Measurements from ENCODE around the gene PANX1. TPM values are rescaled to one million over a fixed set of nuclear protein-coding genes. Genes with fewer than 3 reads are reported as not detected.

PANX1 gene
- total RNA-seq, 1 experiment from 2014 or later: 37.5 TPM

DNA sequence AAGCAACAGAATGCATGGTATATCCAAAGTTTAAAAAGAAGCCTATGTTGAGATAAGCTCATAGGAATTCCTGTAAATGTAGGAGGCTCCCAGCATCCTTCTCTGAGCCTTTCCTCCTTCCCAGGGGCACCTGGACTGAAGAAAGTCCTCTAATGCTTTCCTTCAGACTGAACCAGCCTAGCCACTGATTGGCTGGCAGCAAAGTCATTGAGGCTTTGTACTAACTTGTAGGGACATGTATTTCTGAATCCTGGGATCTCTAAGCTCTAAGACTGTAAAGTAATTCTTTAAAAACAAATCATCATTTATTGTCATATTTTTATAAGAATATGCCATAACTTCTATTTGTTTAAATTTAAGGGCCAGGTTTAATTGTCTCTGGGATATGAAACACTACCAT is 23.9 kb upstream of the PANX1 start:
- Histone ChIP-seq H3K23ac (ENCODE audit: insufficient read length, low read depth, low read length) (no peak overlapping the region), H2AK5ac (ENCODE audit: insufficient read length, low read length) (no peak overlapping the region), H3K4ac (ENCODE audit: low read depth, low read length) (no peak overlapping the region), H3K18ac (ENCODE audit: insufficient read length, low read depth, low read length) (no peak overlapping the region), H3K4me2 (ENCODE audit: insufficient read depth, insufficient read length, low read length) (no peak overlapping the region), H4K20me1 (ENCODE audit: control insufficient read depth, insufficient read depth, insufficient read length) (no peaks in the 10 kb centered on the region), H3K23me2 (ENCODE audit: insufficient read length, low read depth, low read length, poor library complexity, severe bottlenecking) (no peaks in the 10 kb centered on the region), H3K79me1 (ENCODE audit: insufficient read depth, low read depth, low read length, poor library complexity, severe bottlenecking) (no peaks in the 10 kb centered on the region), H3K79me2 (ENCODE audit: insufficient read depth, low read length) (no peaks in the 10 kb centered on the region), H3K4me1 (ENCODE audit: insufficient read depth, low read length) (no peaks in the 10 kb centered on the region), H3K14ac (ENCODE audit: insufficient read depth, low read length) (no peak overlapping the region), H3K27ac (ENCODE audit: insufficient read length, low read depth, low read length) (no peak overlapping the region), H3T11ph (ENCODE audit: low read length) (no peak overlapping the region), H3K56ac (ENCODE audit: insufficient read length, low read depth, low read length) (no peak overlapping the region), H3K27me3 (ENCODE audit: insufficient read depth, low read length) (no peaks in the 10 kb centered on the region), H4K5ac (ENCODE audit: insufficient read length, low read depth, low read length) (no peak overlapping the region), H4K8ac (replicated peaks; ENCODE audit: insufficient read length, low read depth, low read length) (no peak overlapping the region), H4K91ac (ENCODE audit: insufficient read length, low read depth, low read length) (no peak overlapping the region), H2AFZ (ENCODE audit: low read length) (no peak overlapping the region), H2BK5ac (ENCODE audit: insufficient read length, low read length) (no peak overlapping the region), H2BK20ac (ENCODE audit: low read depth, low read length, poor library complexity, severe bottlenecking) (no peak overlapping the region), H2BK12ac (ENCODE audit: insufficient read length, low read depth, low read length) (no peak overlapping the region), H2BK15ac (ENCODE audit: low read depth, low read length) (no peak overlapping the region), H2BK120ac (ENCODE audit: low read depth, low read length, poor library complexity, severe bottlenecking) (no peak overlapping the region), H3K9me3 (ENCODE audit: control insufficient read depth, low read depth, low read length) (peaks cover 8% of the 10 kb centered on the region), H3K9ac (ENCODE audit: extremely low read depth, insufficient read length, low read length) (no peak overlapping the region)
- no peak overlapping the region for H3K27ac Mint-ChIP-seq
- TF ChIP-seq, protein P1, sequence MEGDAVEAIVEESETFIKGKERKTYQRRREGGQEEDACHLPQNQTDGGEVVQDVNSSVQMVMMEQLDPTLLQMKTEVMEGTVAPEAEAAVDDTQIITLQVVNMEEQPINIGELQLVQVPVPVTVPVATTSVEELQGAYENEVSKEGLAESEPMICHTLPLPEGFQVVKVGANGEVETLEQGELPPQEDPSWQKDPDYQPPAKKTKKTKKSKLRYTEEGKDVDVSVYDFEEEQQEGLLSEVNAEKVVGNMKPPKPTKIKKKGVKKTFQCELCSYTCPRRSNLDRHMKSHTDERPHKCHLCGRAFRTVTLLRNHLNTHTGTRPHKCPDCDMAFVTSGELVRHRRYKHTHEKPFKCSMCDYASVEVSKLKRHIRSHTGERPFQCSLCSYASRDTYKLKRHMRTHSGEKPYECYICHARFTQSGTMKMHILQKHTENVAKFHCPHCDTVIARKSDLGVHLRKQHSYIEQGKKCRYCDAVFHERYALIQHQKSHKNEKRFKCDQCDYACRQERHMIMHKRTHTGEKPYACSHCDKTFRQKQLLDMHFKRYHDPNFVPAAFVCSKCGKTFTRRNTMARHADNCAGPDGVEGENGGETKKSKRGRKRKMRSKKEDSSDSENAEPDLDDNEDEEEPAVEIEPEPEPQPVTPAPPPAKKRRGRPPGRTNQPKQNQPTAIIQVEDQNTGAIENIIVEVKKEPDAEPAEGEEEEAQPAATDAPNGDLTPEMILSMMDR (conservative IDR thresholded peaks at IDR 0.05): no peak
- peaks cover 25 to 35% of the 10 kb centered on the region in 2 experiments for H3K9me3 Mint-ChIP-seq
- no peak for DNase-seq
- no peaks in the 10 kb centered on the region for H3K27me3 Mint-ChIP-seq (ENCODE audit: low read depth)
- no peak overlapping the region for H3K4me3 Mint-ChIP-seq
- H3K36me3 Mint-ChIP-seq (ENCODE audit: insufficient read depth in 1 of 3, low read depth in 3 of 3): peaks cover 13 to 32% (median 19%) of the 10 kb centered on the region in 3 experiments
- peaks cover 8 to 13% of the 10 kb centered on the region in 2 experiments for H3K4me1 Mint-ChIP-seq

Data from H9 (cell line).